VCaP (cell line): ENCODE results near the gene TMEM74B.

Source experiments
- H3K27ac ChIP-seq: fragments of 450-650 bp; 2 replicates; pipeline ENCODE4 v1.5.1; 2017
- CTCF ChIP-seq: fragments of 450-650 bp; conservative IDR thresholded peaks from 2 replicates; pipeline ENCODE4 v1.5.1; 2017; ENCODE audit warnings: mild to moderate bottlenecking, moderate library complexity

TMEM74B gene

GRCh38 chr20:1191299-1191698 is 6.5 kb upstream of the TMEM74B start:
- no peak overlapping the region for H3K27ac ChIP-seq
- no peak for TF ChIP-seq CTCF

GRCh38 chr20:1190847-1191246 is 6.1 kb upstream of the TMEM74B start:
- no peak for TF ChIP-seq CTCF
- no peak overlapping the region for H3K27ac ChIP-seq

GRCh38 chr20:1189827-1190226 is 5.0 kb upstream of the TMEM74B start:
- TF ChIP-seq CTCF, result no peak
- H3K27ac ChIP-seq, result no peak overlapping the region

GRCh38 chr20:1188347-1188746 is 3.6 kb upstream of the TMEM74B start:
- no peak for TF ChIP-seq CTCF
- no peak overlapping the region for H3K27ac ChIP-seq

GRCh38 chr20:1187605-1188171 is 2.9 kb upstream of the TMEM74B start:
- H3K27ac ChIP-seq, result no peak overlapping the region
- TF ChIP-seq CTCF, result no peak

GRCh38 chr20:1186367-1186991 is 1.7 kb upstream of the TMEM74B start:
- no peak for TF ChIP-seq CTCF
- H3K27ac ChIP-seq, result no peak overlapping the region; the same call in 1 of the 2 replicates

- peak overlapping the region; percentile 59; the same call in 1 of the 2 replicates for H3K27ac ChIP-seq
Observed at GRCh38 chr20:1185790-1186334, 1.1 kb upstream of the TMEM74B start.

More at GRCh38 chr20:1185790-1186334, 1.1 kb upstream of the TMEM74B start:
- TF ChIP-seq CTCF, result peak; percentile 87
